ENCODE data around the gene CFB. TPM values are rescaled to one million over a fixed set of nuclear protein-coding genes. Genes with fewer than 3 reads are reported as not detected.
A peak's percentile ranks its signal among the peaks of the same experiment; 100 is the strongest.

Gene CFB
- total and polyA plus RNA-seq, 2 of the 13 experiments (the other 11 are each of a cell fraction or from before 2014, with no cell fraction given), result 171 to 513 TPM

GRCh38 chr6:31958741-31959739 lies 13.1 kb downstream of the CFB start, which contains the start of the genes NELFE and SKIC2 (continued):
- TF ChIP-seq GZF1 (CRISPR knock-in tag; IDR thresholded peaks at IDR 0.05) (no peak; the same call in 1 of the 2 replicates), SRY (CRISPR knock-in tag; IDR thresholded peaks at IDR 0.05) (0 out of 2 replicates have a peak, but pooled peaks have one; percentile 40), MEIS2 (CRISPR knock-in tag; IDR thresholded peaks at IDR 0.05) (peak; percentile 95), PAX8 (CRISPR knock-in tag; IDR thresholded peaks at IDR 0.05; ENCODE audit: borderline replicate concordance) (no peak), HOMEZ (CRISPR knock-in tag; IDR thresholded peaks at IDR 0.05; ENCODE audit: low read depth) (no peak), NFE2 (CRISPR knock-in tag; IDR thresholded peaks at IDR 0.05) (no peak), CEBPB (IDR thresholded peaks at IDR 0.05; ENCODE audit: borderline replicate concordance, low read depth, low read length) (no peak; the same call in 1 of the 2 replicates), ZGPAT (CRISPR knock-in tag; IDR thresholded peaks at IDR 0.05) (peak; percentile 99), IRF1 (CRISPR knock-in tag; IDR thresholded peaks at IDR 0.05; ENCODE audit: low read depth) (no peak), TAF15 (IDR thresholded peaks at IDR 0.05; ENCODE audit: low read depth, low read length, poor library complexity, severe bottlenecking) (peak; percentile 34), SMYD3 (CRISPR knock-in tag; IDR thresholded peaks at IDR 0.05) (0 out of 2 replicates have a peak, but pooled peaks have one; percentile 62), KLF9 (CRISPR knock-in tag; IDR thresholded peaks at IDR 0.05; ENCODE audit: low read depth) (no peak; the same call in none of the 2 replicates), MED13 (CRISPR knock-in tag; IDR thresholded peaks at IDR 0.05) (peak; percentile 91)
- TF ChIP-seq, protein P1, sequence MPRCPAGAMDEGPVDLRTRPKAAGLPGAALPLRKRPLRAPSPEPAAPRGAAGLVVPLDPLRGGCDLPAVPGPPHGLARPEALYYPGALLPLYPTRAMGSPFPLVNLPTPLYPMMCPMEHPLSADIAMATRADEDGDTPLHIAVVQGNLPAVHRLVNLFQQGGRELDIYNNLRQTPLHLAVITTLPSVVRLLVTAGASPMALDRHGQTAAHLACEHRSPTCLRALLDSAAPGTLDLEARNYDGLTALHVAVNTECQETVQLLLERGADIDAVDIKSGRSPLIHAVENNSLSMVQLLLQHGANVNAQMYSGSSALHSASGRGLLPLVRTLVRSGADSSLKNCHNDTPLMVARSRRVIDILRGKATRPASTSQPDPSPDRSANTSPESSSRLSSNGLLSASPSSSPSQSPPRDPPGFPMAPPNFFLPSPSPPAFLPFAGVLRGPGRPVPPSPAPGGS (CRISPR knock-in tag; IDR thresholded peaks at IDR 0.05), result no peak; the same call in 1 of the 2 replicates
- TF ChIP-seq, protein P2, sequence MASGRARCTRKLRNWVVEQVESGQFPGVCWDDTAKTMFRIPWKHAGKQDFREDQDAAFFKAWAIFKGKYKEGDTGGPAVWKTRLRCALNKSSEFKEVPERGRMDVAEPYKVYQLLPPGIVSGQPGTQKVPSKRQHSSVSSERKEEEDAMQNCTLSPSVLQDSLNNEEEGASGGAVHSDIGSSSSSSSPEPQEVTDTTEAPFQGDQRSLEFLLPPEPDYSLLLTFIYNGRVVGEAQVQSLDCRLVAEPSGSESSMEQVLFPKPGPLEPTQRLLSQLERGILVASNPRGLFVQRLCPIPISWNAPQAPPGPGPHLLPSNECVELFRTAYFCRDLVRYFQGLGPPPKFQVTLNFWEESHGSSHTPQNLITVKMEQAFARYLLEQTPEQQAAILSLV (CRISPR knock-in tag; IDR thresholded peaks at IDR 0.05; ENCODE audit: borderline replicate concordance), result peak; percentile 99
- TF ChIP-seq, protein P3, sequence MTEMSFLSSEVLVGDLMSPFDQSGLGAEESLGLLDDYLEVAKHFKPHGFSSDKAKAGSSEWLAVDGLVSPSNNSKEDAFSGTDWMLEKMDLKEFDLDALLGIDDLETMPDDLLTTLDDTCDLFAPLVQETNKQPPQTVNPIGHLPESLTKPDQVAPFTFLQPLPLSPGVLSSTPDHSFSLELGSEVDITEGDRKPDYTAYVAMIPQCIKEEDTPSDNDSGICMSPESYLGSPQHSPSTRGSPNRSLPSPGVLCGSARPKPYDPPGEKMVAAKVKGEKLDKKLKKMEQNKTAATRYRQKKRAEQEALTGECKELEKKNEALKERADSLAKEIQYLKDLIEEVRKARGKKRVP (CRISPR knock-in tag; IDR thresholded peaks at IDR 0.05), result peak in 1 of 2 experiments; percentile 51; a peak in 1 of 4 replicates
- TF ChIP-seq, protein P4, sequence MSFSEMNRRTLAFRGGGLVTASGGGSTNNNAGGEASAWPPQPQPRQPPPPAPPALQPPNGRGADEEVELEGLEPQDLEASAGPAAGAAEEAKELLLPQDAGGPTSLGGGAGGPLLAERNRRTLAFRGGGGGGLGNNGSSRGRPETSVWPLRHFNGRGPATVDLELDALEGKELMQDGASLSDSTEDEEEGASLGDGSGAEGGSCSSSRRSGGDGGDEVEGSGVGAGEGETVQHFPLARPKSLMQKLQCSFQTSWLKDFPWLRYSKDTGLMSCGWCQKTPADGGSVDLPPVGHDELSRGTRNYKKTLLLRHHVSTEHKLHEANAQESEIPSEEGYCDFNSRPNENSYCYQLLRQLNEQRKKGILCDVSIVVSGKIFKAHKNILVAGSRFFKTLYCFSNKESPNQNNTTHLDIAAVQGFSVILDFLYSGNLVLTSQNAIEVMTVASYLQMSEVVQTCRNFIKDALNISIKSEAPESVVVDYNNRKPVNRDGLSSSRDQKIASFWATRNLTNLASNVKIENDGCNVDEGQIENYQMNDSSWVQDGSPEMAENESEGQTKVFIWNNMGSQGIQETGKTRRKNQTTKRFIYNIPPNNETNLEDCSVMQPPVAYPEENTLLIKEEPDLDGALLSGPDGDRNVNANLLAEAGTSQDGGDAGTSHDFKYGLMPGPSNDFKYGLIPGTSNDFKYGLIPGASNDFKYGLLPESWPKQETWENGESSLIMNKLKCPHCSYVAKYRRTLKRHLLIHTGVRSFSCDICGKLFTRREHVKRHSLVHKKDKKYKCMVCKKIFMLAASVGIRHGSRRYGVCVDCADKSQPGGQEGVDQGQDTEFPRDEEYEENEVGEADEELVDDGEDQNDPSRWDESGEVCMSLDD (CRISPR knock-in tag; IDR thresholded peaks at IDR 0.05; ENCODE audit: borderline replicate concordance), result peak; percentile 69; the same call in 1 of the 2 replicates
